ENCODE data around the gene PLA2G2C. TPM values are rescaled to one million over a fixed set of nuclear protein-coding genes. Genes with fewer than 3 reads are reported as not detected.
"Not testable (repeated sequence)": the region's sequence is repeated elsewhere in the genome, so short reads cannot be mapped to it uniquely, and the experiment has no call there.

The PLA2G2C gene
- total and polyA plus RNA-seq, 5 donors: 0.02 to 0.31 TPM; not detected in 3

GRCh38 chr1:20223106-20223505, 36.8 kb upstream of the PLA2G2C start:
- intact Hi-C loops (cut with DNase I): loop anchor here in 2 of 4 donors (5.0 to 10.0 kb wide), 2 partner anchors 142 to 144 kb away; no protein-coding TSS in a partner anchor
- ATAC-seq (no peak), DNase-seq (no peak)
- 96% methylated on average over 2 of the region's 2 CpGs for WGBS
- H3K27me3 ChIP-seq (ENCODE audit: control insufficient read depth, insufficient read depth): no peaks in the 10 kb centered on the region
- H3K4me1 ChIP-seq (ENCODE audit: control insufficient read depth, insufficient read depth, low read length): no peaks in the 10 kb centered on the region
- H3K9me3 ChIP-seq (ENCODE audit: control insufficient read depth, low read length): no peaks in the 10 kb centered on the region
- H3K27ac ChIP-seq (ENCODE audit: low read length): no peak overlapping the region
- no peak overlapping the region for H3K4me3 ChIP-seq (ENCODE audit: low read length)

GRCh38 chr1:20220036-20220435, 33.7 kb upstream of the PLA2G2C start:
- H3K4me1 ChIP-seq (ENCODE audit: control insufficient read depth, insufficient read depth, low read length): no peaks in the 10 kb centered on the region
- DNase-seq (no peak), ATAC-seq (no peak)
- no peak overlapping the region for H3K4me3 ChIP-seq (ENCODE audit: low read length)
- no peaks in the 10 kb centered on the region for H3K27me3 ChIP-seq (ENCODE audit: control insufficient read depth, insufficient read depth)
- intact Hi-C loops (cut with DNase I): loop anchor here in 2 of 4 donors (5.0 to 10.0 kb wide), 2 partner anchors 145 to 147 kb away; no protein-coding TSS in a partner anchor
- WGBS: 50% methylated on average over 5 of the region's 5 CpGs
- H3K9me3 ChIP-seq (ENCODE audit: control insufficient read depth, low read length): no peaks in the 10 kb centered on the region
- H3K27ac ChIP-seq (ENCODE audit: low read length): no peak overlapping the region

- H3K27ac ChIP-seq (ENCODE audit: low read length); H3K9me3 ChIP-seq (ENCODE audit: control insufficient read depth, low read length); H3K4me1 ChIP-seq (ENCODE audit: control insufficient read depth, insufficient read depth, low read length); H3K27me3 ChIP-seq (ENCODE audit: control insufficient read depth, insufficient read depth); ATAC-seq; H3K4me3 ChIP-seq (ENCODE audit: low read length); DNase-seq: not testable (repeated sequence)
- WGBS: 83% methylated on average over 6 of the region's 6 CpGs
- intact Hi-C loops (cut with DNase I): loop anchor here in 1 of 4 donors (5.0 kb wide), 1 partner anchor 213 kb away; no protein-coding TSS in a partner anchor
These were observed 32.7 kb upstream of the PLA2G2C start for GRCh38 chr1:20219053-20219452.

DNA sequence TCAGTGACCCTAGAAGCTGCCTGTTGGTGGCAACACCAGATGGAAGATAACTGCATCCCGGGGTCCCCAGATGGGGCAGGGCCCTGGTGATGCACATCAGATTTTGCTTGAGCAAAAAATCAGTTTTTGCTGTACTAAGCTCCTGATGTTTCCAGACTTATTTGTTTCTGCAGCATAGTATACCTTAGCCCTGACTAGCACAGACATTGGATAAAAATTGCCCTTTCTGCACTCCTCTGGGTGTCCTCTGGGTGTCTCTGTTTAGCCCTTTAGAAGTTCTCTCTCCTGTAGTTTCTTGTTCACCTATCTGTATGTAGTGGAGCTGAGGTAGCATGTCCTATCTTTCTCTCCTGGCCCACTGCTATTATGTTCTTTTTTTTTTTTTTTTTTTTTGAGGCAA, 30.3 kb upstream of the PLA2G2C start:
- 79% methylated on average over 1 of the region's 1 CpG for WGBS
- intact Hi-C loops (cut with DNase I): loop anchor here in 1 of 4 donors (5.0 kb wide), 1 partner anchor 216 kb away; no protein-coding TSS in a partner anchor
- ATAC-seq: no peak
- Histone ChIP-seq H3K4me1 (ENCODE audit: control insufficient read depth, insufficient read depth, low read length) (no peaks in the 10 kb centered on the region), H3K27ac (ENCODE audit: low read length) (no peak overlapping the region), H3K4me3 (ENCODE audit: low read length) (no peak overlapping the region), H3K27me3 (ENCODE audit: control insufficient read depth, insufficient read depth) (no peaks in the 10 kb centered on the region), H3K9me3 (ENCODE audit: control insufficient read depth, low read length) (no peaks in the 10 kb centered on the region)
- DNase-seq: no peak

- no peak for ATAC-seq
- Histone ChIP-seq H3K4me1 (ENCODE audit: control insufficient read depth, insufficient read depth, low read length) (no peaks in the 10 kb centered on the region), H3K27ac (ENCODE audit: low read length) (no peak overlapping the region), H3K27me3 (ENCODE audit: control insufficient read depth, insufficient read depth) (no peaks in the 10 kb centered on the region), H3K4me3 (ENCODE audit: low read length) (no peak overlapping the region), H3K9me3 (ENCODE audit: control insufficient read depth, low read length) (no peaks in the 10 kb centered on the region)
- intact Hi-C loops (cut with DNase I): loop anchor here in 1 of 4 donors (2.0 to 5.0 kb wide), 2 partner anchors 217 to 277 kb away; no protein-coding TSS in a partner anchor
- 72% methylated on average over 6 of the region's 6 CpGs for WGBS
- no peak for DNase-seq
These were observed 29.4 kb upstream of the PLA2G2C start for GRCh38 chr1:20215716-20216115.

DNA sequence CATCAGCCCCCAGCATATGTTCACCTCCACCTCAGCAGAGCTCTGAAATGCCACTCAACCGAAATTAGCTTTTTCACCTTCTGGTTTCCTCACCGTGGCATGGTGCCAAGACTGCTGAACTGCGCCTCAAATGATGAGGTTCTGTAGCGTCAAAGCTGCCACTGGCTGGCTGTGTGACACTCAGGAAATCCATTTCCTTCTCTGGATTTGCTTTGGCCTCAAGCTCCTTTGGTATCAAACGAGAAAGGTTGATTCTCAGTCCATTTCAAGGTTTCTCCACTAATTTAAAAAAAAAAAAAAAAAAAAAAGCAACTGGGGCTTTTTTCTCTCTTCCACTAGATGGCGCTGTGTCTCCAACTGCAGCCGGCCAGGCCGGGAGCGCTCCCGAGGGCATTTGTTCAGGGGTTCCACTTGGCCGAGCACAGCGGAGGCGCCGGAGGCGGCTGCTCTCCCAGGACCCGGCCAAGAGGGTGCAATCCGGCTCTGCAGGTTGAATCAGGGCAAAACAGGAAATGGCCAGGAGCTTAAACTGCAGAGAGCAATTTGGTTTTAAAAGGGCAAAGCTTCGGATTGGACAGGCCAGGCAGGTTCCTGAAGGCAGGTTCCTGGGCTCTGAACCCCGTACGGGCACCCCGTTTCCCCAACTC, 26.5 kb upstream of the PLA2G2C start:
- H3K9me3 ChIP-seq (ENCODE audit: control insufficient read depth, low read length): no peaks in the 10 kb centered on the region
- no peaks in the 10 kb centered on the region for H3K27me3 ChIP-seq (ENCODE audit: control insufficient read depth, insufficient read depth)
- H3K27ac ChIP-seq (ENCODE audit: low read length): no peak overlapping the region
- H3K4me3 ChIP-seq (ENCODE audit: low read length): no peak overlapping the region
- ATAC-seq (peak; percentile 74 to 79), DNase-seq (peak; percentile 66 to 85 (median 83))
- H3K4me1 ChIP-seq (ENCODE audit: control insufficient read depth, insufficient read depth, low read length): no peaks in the 10 kb centered on the region
- WGBS: 4% methylated on average over 21 of the region's 21 CpGs
- intact Hi-C loops (cut with DNase I): loop anchor here in 2 of 4 donors (2.0 to 5.0 kb wide), 2 partner anchors 219 to 280 kb away; no protein-coding TSS in a partner anchor

DNA sequence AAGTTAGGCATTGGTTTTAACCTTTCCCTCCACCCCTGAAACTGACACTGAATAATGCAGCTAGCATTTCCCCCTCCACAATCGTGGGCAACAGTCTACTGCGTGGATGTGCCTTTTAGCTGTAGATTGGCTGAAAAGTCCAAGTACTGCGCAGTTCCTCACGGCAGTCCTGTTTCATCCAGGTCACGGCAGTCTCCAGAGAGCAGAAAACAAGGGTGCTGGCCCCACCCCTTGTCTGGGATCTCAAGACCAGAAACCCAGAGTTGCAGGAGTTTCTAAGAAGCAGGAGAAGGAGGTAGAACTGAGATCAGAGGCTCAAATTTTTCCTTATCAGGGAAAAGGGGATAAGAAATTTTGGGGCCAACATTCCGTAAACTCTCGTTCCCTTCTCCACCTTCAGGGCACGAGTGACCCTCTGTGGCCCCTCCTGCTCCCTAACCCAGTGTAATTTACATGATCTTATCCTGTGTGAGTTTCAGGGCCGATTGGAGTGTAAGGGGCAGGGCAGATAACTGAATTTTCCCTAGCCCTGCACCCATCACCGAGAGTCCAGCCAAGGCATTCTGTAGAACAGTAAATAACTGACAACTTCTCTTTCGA, 25.9 kb upstream of the PLA2G2C start:
- WGBS: 59% methylated on average over 11 of the region's 11 CpGs
- ATAC-seq: peak in 1 of 2 donors; percentile 22

DNA sequence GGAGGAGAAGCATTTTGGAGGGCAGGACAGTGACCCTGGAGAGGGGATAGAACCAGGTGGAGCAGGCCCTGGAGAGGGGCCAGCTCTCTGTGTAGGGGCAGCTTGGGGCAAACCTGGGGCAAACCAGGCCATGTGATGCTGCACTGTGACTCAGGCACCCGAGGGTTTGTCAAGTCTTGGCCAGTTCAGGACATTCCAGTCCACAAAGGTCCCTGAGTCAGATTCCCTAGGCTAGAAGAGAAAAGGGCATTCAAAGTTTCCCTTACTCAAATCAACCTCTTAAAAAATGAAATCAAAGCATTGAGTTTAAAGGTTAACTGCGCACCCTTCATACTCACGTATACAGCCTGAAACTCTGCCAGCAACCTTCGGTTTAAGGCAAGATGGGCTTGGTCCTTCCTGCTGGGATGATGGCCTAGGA, 25.2 kb upstream of the PLA2G2C start:
- DNase-seq (no peak), ATAC-seq (peak in 1 of 2 donors; percentile 38)
- 54% methylated on average over 4 of the region's 4 CpGs for WGBS
- intact Hi-C loops (cut with DNase I): loop anchor here in 1 of 4 donors (5.0 kb wide), 1 partner anchor 221 kb away; no protein-coding TSS in a partner anchor
- no peaks in the 10 kb centered on the region for H3K27me3 ChIP-seq (ENCODE audit: control insufficient read depth, insufficient read depth)
- no peaks in the 10 kb centered on the region for H3K9me3 ChIP-seq (ENCODE audit: control insufficient read depth, low read length)
- no peak overlapping the region for H3K27ac ChIP-seq (ENCODE audit: low read length)
- H3K4me1 ChIP-seq (ENCODE audit: control insufficient read depth, insufficient read depth, low read length): no peaks in the 10 kb centered on the region
- no peak overlapping the region for H3K4me3 ChIP-seq (ENCODE audit: low read length)

More for the DNA sequence above, 25.9 kb upstream of the PLA2G2C start:
- no peaks in the 10 kb centered on the region for H3K27me3 ChIP-seq (ENCODE audit: control insufficient read depth, insufficient read depth)
- DNase-seq: no peak
- H3K4me1 ChIP-seq (ENCODE audit: control insufficient read depth, insufficient read depth, low read length): no peaks in the 10 kb centered on the region
- no peaks in the 10 kb centered on the region for H3K9me3 ChIP-seq (ENCODE audit: control insufficient read depth, low read length)
- no peak overlapping the region for H3K4me3 ChIP-seq (ENCODE audit: low read length)
- H3K27ac ChIP-seq (ENCODE audit: low read length): no peak overlapping the region
- intact Hi-C loops (cut with DNase I): loop anchor here in 2 of 4 donors (2.0 to 5.0 kb wide), 2 partner anchors 220 to 281 kb away; no protein-coding TSS in a partner anchor

- DNase-seq (no peak), ATAC-seq (no peak)
- H3K27ac ChIP-seq (ENCODE audit: low read length): no peak overlapping the region
- no peaks in the 10 kb centered on the region for H3K27me3 ChIP-seq (ENCODE audit: control insufficient read depth, insufficient read depth)
- H3K4me1 ChIP-seq (ENCODE audit: control insufficient read depth, insufficient read depth, low read length): no peaks in the 10 kb centered on the region
- no peaks in the 10 kb centered on the region for H3K9me3 ChIP-seq (ENCODE audit: control insufficient read depth, low read length)
- H3K4me3 ChIP-seq (ENCODE audit: low read length): no peak overlapping the region
- intact Hi-C loops (cut with DNase I): loop anchor here in 1 of 4 donors (5.0 kb wide), 1 partner anchor 221 kb away; no protein-coding TSS in a partner anchor
- 71% methylated on average over 10 of the region's 10 CpGs for WGBS
These were observed 24.6 kb upstream of the PLA2G2C start for GRCh38 chr1:20210736-20211460.

GRCh38 chr1:20209471-20209870, 23.2 kb upstream of the PLA2G2C start:
- ATAC-seq (no peak), DNase-seq (no peak)
- intact Hi-C loops (cut with DNase I): loop anchor here in 1 of 4 donors (2.0 kb wide), 1 partner anchor 285 kb away; no protein-coding TSS in a partner anchor
- 71% methylated on average over 4 of the region's 4 CpGs for WGBS
- H3K4me1 ChIP-seq (ENCODE audit: control insufficient read depth, insufficient read depth, low read length): no peaks in the 10 kb centered on the region
- H3K9me3 ChIP-seq (ENCODE audit: control insufficient read depth, low read length): no peaks in the 10 kb centered on the region
- H3K4me3 ChIP-seq (ENCODE audit: low read length): no peak overlapping the region
- no peak overlapping the region for H3K27ac ChIP-seq (ENCODE audit: low read length)
- H3K27me3 ChIP-seq (ENCODE audit: control insufficient read depth, insufficient read depth): no peaks in the 10 kb centered on the region

Measured in right cardiac atrium (tissue), 5 donors.